ENCODE data around the gene GET4. TPM values are rescaled to one million over a fixed set of nuclear protein-coding genes. Genes with fewer than 3 reads are reported as not detected.

Gene GET4
- total RNA-seq, 4 donors from 2014 or later, result 24.6 to 40.8 (median 30.0) TPM

- DNase-seq (no peak), ATAC-seq (no peak)
- peaks cover 0 to 42% of the 10 kb centered on the region in 2 donors for H3K36me3 ChIP-seq
- no peaks in the 10 kb centered on the region for H3K9me3 ChIP-seq
- H3K4me1 ChIP-seq, result peaks cover 42 to 46% of the 10 kb centered on the region in 2 donors
- in situ Hi-C loops (cut with MboI; ENCODE audit: low sequenced_read_pairs in 4 of 4) (no loop called here), intact Hi-C loops (cut with DNase I; ENCODE audit: low total_unique reads) (no loop called here)
- peak overlapping the region in 1 of 4 donors; percentile 69 for H3K27ac ChIP-seq
- H3K4me3 ChIP-seq, result no peak overlapping the region
- H3K27me3 ChIP-seq, result no peaks in the 10 kb centered on the region
- TF ChIP-seq CTCF (IDR thresholded peaks at IDR 0.05 in 4 of 5, conservative IDR thresholded peaks at IDR 0.05 in 1 of 5) (no peak), POLR2A (IDR thresholded peaks at IDR 0.05) (no peak)
Measured at GRCh38 chr7:887488-887820, 11.1 kb downstream of the GET4 start.

- TF ChIP-seq CTCF (IDR thresholded peaks at IDR 0.05 in 4 of 5, conservative IDR thresholded peaks at IDR 0.05 in 1 of 5) (no peak), POLR2A (IDR thresholded peaks at IDR 0.05) (no peak)
- Histone ChIP-seq H3K36me3 (peaks cover 0 to 49% of the 10 kb centered on the region in 2 donors), H3K9me3 (no peaks in the 10 kb centered on the region), H3K4me1 (peaks cover 33 to 37% of the 10 kb centered on the region in 2 donors), H3K27ac (no peak overlapping the region), H3K4me3 (no peak overlapping the region), H3K27me3 (no peaks in the 10 kb centered on the region)
- in situ Hi-C loops (cut with MboI; ENCODE audit: low sequenced_read_pairs in 4 of 4), result no loop called here
- DNase-seq, result no peak
- intact Hi-C loops (cut with DNase I; ENCODE audit: low total_unique reads), result no loop called here
- ATAC-seq, result no peak
Measured at GRCh38 chr7:888081-889024, 12.0 kb downstream of the GET4 start.

- no peaks in the 10 kb centered on the region for H3K27me3 ChIP-seq
- H3K4me1 ChIP-seq, result peaks cover 27 to 31% of the 10 kb centered on the region in 2 donors
- DNase-seq (no peak), ATAC-seq (no peak)
- in situ Hi-C loops (cut with MboI; ENCODE audit: low sequenced_read_pairs in 4 of 4) (no loop called here), intact Hi-C loops (cut with DNase I; ENCODE audit: low total_unique reads) (no loop called here)
- no peaks in the 10 kb centered on the region for H3K9me3 ChIP-seq
- no peak overlapping the region for H3K4me3 ChIP-seq
- H3K27ac ChIP-seq, result no peak overlapping the region
- TF ChIP-seq POLR2A (IDR thresholded peaks at IDR 0.05), result no peak
- TF ChIP-seq CTCF (IDR thresholded peaks at IDR 0.05 in 4 of 5, conservative IDR thresholded peaks at IDR 0.05 in 1 of 5), result no peak
- H3K36me3 ChIP-seq, result peaks cover 0 to 55% of the 10 kb centered on the region in 2 donors
Measured at GRCh38 chr7:889025-889390, 12.7 kb downstream of the GET4 start.

GRCh38 chr7:889391-889790 lies 13.0 kb downstream of the GET4 start:
- Histone ChIP-seq H3K9me3 (no peaks in the 10 kb centered on the region), H3K4me3 (no peak overlapping the region), H3K4me1 (peaks cover 23 to 27% of the 10 kb centered on the region in 2 donors), H3K36me3 (peaks cover 0 to 59% of the 10 kb centered on the region in 2 donors), H3K27ac (no peak overlapping the region), H3K27me3 (no peaks in the 10 kb centered on the region)
- ATAC-seq (no peak), DNase-seq (no peak)
- in situ Hi-C loops (cut with MboI; ENCODE audit: low sequenced_read_pairs in 4 of 4) (no loop called here), intact Hi-C loops (cut with DNase I; ENCODE audit: low total_unique reads) (no loop called here)
- TF ChIP-seq POLR2A (IDR thresholded peaks at IDR 0.05) (no peak), CTCF (IDR thresholded peaks at IDR 0.05 in 4 of 5, conservative IDR thresholded peaks at IDR 0.05 in 1 of 5) (no peak)
